Gastrocnemius medialis (tissue), 4 donors: ENCODE data around the gene G6PC3.
"Not testable (repeated sequence)": the region's sequence is repeated elsewhere in the genome, so short reads cannot be mapped to it uniquely, and the experiment has no call there.

Experiments
- POLR2A ChIP-seq, 2 donors: fragments of 450-650 bp; IDR thresholded peaks; one replicate each; pipeline ENCODE4 v1.6.1; 2017; ENCODE audit warnings: antibody characterized with exemption in 2 of 2, mild to moderate bottlenecking in 2 of 2, moderate library complexity in 2 of 2
- TF ChIP-seq, protein P1 (sequence below), 5 experiments: fragments of 450-650 bp in 3 of 5; fragments of 200-600 bp in 2 of 5; sonication (generic) in 2 of 5; IDR thresholded peaks in 4 of 5; conservative IDR thresholded peaks in 1 of 5; 1 replicate in 4 of 5; 2 replicates in 1 of 5; pipeline ENCODE4 v1.5.1; 2016 to 2019; ENCODE audit warnings: antibody characterized with exemption in 5 of 5, mild to moderate bottlenecking in 3 of 5, moderate library complexity in 3 of 5

DNA sequence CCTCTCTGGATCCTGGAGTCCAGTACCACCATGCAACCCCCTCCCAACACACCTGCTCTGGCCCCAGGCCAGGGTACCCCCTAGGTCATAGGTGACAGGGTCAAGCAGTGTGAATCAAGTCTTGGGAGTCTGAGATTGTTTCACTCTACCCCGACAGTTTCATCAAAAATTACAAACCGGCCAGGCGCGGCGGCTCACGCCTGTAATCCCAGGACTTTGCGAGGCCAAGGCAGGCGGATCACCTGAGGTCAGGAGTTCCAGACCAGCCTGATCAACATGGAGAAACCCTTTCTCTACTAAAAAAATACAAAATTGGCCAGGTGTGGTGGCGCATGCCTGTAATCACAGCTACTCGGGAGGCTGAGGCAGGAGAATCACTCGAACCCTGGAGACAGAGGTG is 49.7 kb downstream of the G6PC3 start:
- TF ChIP-seq, protein P1, sequence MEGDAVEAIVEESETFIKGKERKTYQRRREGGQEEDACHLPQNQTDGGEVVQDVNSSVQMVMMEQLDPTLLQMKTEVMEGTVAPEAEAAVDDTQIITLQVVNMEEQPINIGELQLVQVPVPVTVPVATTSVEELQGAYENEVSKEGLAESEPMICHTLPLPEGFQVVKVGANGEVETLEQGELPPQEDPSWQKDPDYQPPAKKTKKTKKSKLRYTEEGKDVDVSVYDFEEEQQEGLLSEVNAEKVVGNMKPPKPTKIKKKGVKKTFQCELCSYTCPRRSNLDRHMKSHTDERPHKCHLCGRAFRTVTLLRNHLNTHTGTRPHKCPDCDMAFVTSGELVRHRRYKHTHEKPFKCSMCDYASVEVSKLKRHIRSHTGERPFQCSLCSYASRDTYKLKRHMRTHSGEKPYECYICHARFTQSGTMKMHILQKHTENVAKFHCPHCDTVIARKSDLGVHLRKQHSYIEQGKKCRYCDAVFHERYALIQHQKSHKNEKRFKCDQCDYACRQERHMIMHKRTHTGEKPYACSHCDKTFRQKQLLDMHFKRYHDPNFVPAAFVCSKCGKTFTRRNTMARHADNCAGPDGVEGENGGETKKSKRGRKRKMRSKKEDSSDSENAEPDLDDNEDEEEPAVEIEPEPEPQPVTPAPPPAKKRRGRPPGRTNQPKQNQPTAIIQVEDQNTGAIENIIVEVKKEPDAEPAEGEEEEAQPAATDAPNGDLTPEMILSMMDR (IDR thresholded peaks at IDR 0.05 in 4 of 5, conservative IDR thresholded peaks at IDR 0.05 in 1 of 5) = not testable (repeated sequence)
- TF ChIP-seq POLR2A (IDR thresholded peaks at IDR 0.05) = not testable (repeated sequence)
